ENCODE measurements around the gene SCGN.

DNA sequence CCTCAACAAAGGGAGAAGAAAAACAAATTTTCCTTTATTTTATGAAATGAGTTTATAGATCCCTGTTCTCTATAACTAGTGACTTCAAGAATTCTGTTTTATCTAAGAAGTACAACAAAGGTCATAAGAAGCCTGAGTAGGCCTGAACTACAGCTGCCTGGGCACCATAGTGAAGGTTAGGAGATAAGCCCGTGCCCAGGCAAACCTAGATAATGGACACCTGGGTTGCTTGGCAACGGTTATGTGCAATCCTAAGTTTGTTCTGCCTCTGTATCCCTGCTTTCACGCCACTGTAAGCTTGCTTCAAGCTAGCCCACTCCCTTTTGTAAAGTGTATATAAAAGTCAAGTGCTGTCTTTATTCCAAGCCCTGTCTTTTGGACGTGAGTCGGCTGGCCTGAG is 23.2 kb downstream of the SCGN start:
- TF ChIP-seq, protein P1, sequence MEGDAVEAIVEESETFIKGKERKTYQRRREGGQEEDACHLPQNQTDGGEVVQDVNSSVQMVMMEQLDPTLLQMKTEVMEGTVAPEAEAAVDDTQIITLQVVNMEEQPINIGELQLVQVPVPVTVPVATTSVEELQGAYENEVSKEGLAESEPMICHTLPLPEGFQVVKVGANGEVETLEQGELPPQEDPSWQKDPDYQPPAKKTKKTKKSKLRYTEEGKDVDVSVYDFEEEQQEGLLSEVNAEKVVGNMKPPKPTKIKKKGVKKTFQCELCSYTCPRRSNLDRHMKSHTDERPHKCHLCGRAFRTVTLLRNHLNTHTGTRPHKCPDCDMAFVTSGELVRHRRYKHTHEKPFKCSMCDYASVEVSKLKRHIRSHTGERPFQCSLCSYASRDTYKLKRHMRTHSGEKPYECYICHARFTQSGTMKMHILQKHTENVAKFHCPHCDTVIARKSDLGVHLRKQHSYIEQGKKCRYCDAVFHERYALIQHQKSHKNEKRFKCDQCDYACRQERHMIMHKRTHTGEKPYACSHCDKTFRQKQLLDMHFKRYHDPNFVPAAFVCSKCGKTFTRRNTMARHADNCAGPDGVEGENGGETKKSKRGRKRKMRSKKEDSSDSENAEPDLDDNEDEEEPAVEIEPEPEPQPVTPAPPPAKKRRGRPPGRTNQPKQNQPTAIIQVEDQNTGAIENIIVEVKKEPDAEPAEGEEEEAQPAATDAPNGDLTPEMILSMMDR (IDR thresholded peaks at IDR 0.05): no peak
- TF ChIP-seq EP300 (IDR thresholded peaks at IDR 0.05) (no peak), POLR2A (IDR thresholded peaks at IDR 0.05) (no peak)

Measured in gastroesophageal sphincter (tissue), 3 donors.